Measurements from ENCODE around the gene ADAT1. TPM values are rescaled to one million over a fixed set of nuclear protein-coding genes. Genes with fewer than 3 reads are reported as not detected.

ADAT1 gene
- total and polyA plus RNA-seq, 2 of the 8 experiments (the other 6 are each of a cell fraction or from before 2014, with no cell fraction given) = 30.7 to 44.7 TPM

- CTCF ChIA-PET (ENCODE audit: partially characterized antibody) = interaction anchor here (0.9 kb wide), 1 partner anchor 829 kb away, joined by 3 read pairs; no protein-coding TSS in a partner anchor
- TF ChIP-seq, protein P1, sequence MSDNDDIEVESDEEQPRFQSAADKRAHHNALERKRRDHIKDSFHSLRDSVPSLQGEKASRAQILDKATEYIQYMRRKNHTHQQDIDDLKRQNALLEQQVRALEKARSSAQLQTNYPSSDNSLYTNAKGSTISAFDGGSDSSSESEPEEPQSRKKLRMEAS (IDR thresholded peaks at IDR 0.05) = no peak
- TF ChIP-seq YY1 (IDR thresholded peaks at IDR 0.05; ENCODE audit: low read depth, low read length) (no peak), JUN (IDR thresholded peaks at IDR 0.05; ENCODE audit: low read depth, low read length) (no peak), TAF7 (optimal IDR thresholded peaks at IDR 0.05; ENCODE audit: borderline replicate concordance, low read depth, low read length) (no peak), SP2 (IDR thresholded peaks at IDR 0.05; ENCODE audit: low read length) (no peak), RFX5 (IDR thresholded peaks at IDR 0.05; ENCODE audit: borderline replicate concordance, low read depth, low read length) (no peak), CHD2 (IDR thresholded peaks at IDR 0.05; ENCODE audit: low read length) (no peak), KDM5A (IDR thresholded peaks at IDR 0.05; ENCODE audit: low read length) (no peak), SUZ12 (IDR thresholded peaks at IDR 0.05; ENCODE audit: low read length) (no peak), CREB1 (IDR thresholded peaks at IDR 0.05) (no peak), CHD1 (IDR thresholded peaks at IDR 0.05; ENCODE audit: low read depth, low read length) (no peak), HDAC2 (IDR thresholded peaks at IDR 0.05; ENCODE audit: borderline replicate concordance in 1 of 2, low read depth in 2 of 2, low read length in 2 of 2) (no peak), E2F6 (IDR thresholded peaks at IDR 0.05) (no peak), SRF (IDR thresholded peaks at IDR 0.05; ENCODE audit: low read depth, low read length) (no peak), SP1 (IDR thresholded peaks at IDR 0.05; ENCODE audit: low read depth, low read length) (no peak)
Observed at GRCh38 chr16:75617121-75617520, 6.0 kb downstream of the ADAT1 start.

More at GRCh38 chr16:75617121-75617520, 6.0 kb downstream of the ADAT1 start:
- H3K56ac ChIP-seq (replicated peaks; ENCODE audit: insufficient read length, low read depth, low read length) = no peak overlapping the region
- no peak overlapping the region for H2BK5ac ChIP-seq (ENCODE audit: low read depth, low read length)
- H3K23me2 ChIP-seq (ENCODE audit: low read depth, low read length) = peaks cover 1% of the 10 kb centered on the region
- peaks cover 0 to 2% of the 10 kb centered on the region in 2 experiments for H4K20me1 ChIP-seq (replicated peaks in 1 of 2; ENCODE audit: control insufficient read depth in 1 of 2, insufficient read depth in 2 of 2, low read length in 2 of 2)
- no peak overlapping the region for H3K23ac ChIP-seq (ENCODE audit: insufficient read length)
- no peak overlapping the region for H4K8ac ChIP-seq (ENCODE audit: extremely low read depth, insufficient read depth, low read length)
- peaks cover 9 to 64% (median 43%) of the 10 kb centered on the region in 4 experiments for H3K36me3 ChIP-seq (ENCODE audit: control insufficient read depth in 2 of 4, insufficient read depth in 4 of 4, low read length in 3 of 4)
- H3K4me1 ChIP-seq (replicated peaks in 1 of 4; ENCODE audit: control insufficient read depth in 3 of 4, insufficient read depth in 4 of 4, low read length in 3 of 4) = peaks cover 0 to 6% (median 2%) of the 10 kb centered on the region in 4 experiments; a peak in 5 of 7 replicates
- H2AFZ ChIP-seq (ENCODE audit: low read length) = no peak overlapping the region
- peaks cover 0 to 4% of the 10 kb centered on the region in 2 experiments; a peak in 1 of 4 replicates for H3K79me2 ChIP-seq (ENCODE audit: control insufficient read depth in 1 of 2, insufficient read depth in 2 of 2, low read length in 2 of 2)
- 87% methylated on average over 3 of the region's 3 CpGs; no CpG with 5 or more reads in 1 of the 2 experiments for WGBS, 2 experiments (ENCODE audit: extremely low coverage in 1 of 2, insufficient coverage in 1 of 2, insufficient read length in 1 of 2, insufficient replicate concordance in 2 of 2, low coverage in 1 of 2, low lambda C conversion rate in 2 of 2, missing lambda C conversion rate in 1 of 2)
- no peak overlapping the region for H2BK12ac ChIP-seq (ENCODE audit: low read depth, low read length)
- H3K4me3 ChIP-seq (ENCODE audit: extremely low read depth in 1 of 4, insufficient read depth in 2 of 4, low read depth in 3 of 4, low read length in 4 of 4) = no peak overlapping the region
- no peak overlapping the region for H2AK5ac ChIP-seq (ENCODE audit: low read depth, low read length)
- DNase-seq (ENCODE audit: low read depth in 1 of 2, low spot score in 2 of 2) = no peak
- no peak overlapping the region for H3K4me2 ChIP-seq (ENCODE audit: insufficient read depth in 1 of 2, low read depth in 2 of 2, low read length in 2 of 2)
- H2BK120ac ChIP-seq (replicated peaks; ENCODE audit: low read depth, low read length) = no peak overlapping the region
- no peak overlapping the region for H3K27ac ChIP-seq (ENCODE audit: low read depth, low read length)
- H4K91ac ChIP-seq (replicated peaks; ENCODE audit: insufficient read length, low read length) = no peak overlapping the region
- H3K79me1 ChIP-seq (ENCODE audit: low read depth, low read length) = no peaks in the 10 kb centered on the region; the same call in 1 of the 2 replicates
- H2BK15ac ChIP-seq (ENCODE audit: low read length) = no peak overlapping the region
- POLR2A ChIA-PET (ENCODE audit: partially characterized antibody) = no interaction called here
- no peak overlapping the region for H4K5ac ChIP-seq (ENCODE audit: insufficient read length, low read depth, low read length)
- H3K18ac ChIP-seq (ENCODE audit: extremely low read depth, low read length) = no peak overlapping the region
- no peak overlapping the region for H3K4ac ChIP-seq (replicated peaks; ENCODE audit: insufficient read length, low read depth, low read length)
- H3K14ac ChIP-seq (ENCODE audit: insufficient read length) = no peak overlapping the region
- no peaks in the 10 kb centered on the region for H3K27me3 ChIP-seq (replicated peaks in 1 of 4; ENCODE audit: control insufficient read depth in 3 of 4, extremely low read depth in 1 of 4, insufficient read depth in 3 of 4, low read length in 3 of 4)
- no peak overlapping the region for H3K9ac ChIP-seq (replicated peaks in 1 of 4; ENCODE audit: extremely low read depth in 1 of 4, low read depth in 3 of 4, low read length in 3 of 4)
- no peak overlapping the region for H2BK20ac ChIP-seq (ENCODE audit: low read length)
- no peak for FAIRE-seq
- no peaks in the 10 kb centered on the region for H3K9me3 ChIP-seq (ENCODE audit: insufficient read depth in 2 of 2, low read depth in 1 of 2, low read length in 1 of 2)

All from H1 (cell line).